ENCODE data around the gene ADGRD1. TPM values are rescaled to one million over a fixed set of nuclear protein-coding genes. Genes with fewer than 3 reads are reported as not detected.
A peak's percentile ranks its signal among the peaks of the same experiment; 100 is the strongest.
"Not testable (repeated sequence)": the region's sequence is repeated elsewhere in the genome, so short reads cannot be mapped to it uniquely, and the experiment has no call there.

Gene ADGRD1
- total RNA-seq, 1 donor from 2014 or later: 99.5 TPM

DNA sequence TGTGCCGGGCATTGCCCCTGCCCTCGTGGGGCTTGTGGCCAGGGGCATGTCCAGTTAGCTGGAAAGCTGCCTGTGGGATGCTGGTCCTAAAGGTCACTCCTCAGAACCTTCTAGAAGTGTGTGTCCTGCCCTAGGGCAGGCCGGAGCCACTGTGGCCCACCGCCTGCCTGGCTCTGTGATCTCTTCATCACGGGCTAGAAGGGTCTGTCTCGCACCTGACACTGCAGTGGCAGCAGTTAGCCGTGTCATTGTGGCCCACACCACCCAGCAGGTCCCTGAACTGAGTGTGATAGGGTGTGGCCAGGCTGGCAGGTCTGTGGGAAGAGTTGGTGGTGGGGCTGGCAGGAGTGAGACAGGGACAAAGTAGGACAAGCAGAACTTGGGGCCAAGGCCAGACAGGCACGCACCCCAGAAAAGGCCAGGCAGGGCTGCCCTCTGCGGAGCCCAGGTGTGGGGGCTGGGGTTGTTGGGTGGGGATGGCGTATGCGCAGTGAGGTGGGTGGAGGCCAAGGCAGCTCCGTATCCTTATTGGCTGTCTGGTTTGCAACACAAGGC lies 41.2 kb downstream of the ADGRD1 start:
- intact Hi-C loops (cut with micrococcal nuclease): no loop called here
- Histone ChIP-seq H3K27me3 (ENCODE audit: low read depth) (no peaks in the 10 kb centered on the region), H3K9me3 (replicated peaks) (no peaks in the 10 kb centered on the region), H3K27ac (replicated peaks) (no peak overlapping the region), H3K4me1 (peaks cover 7% of the 10 kb centered on the region), H3K4me3 (no peak overlapping the region), H3K36me3 (peaks cover 55% of the 10 kb centered on the region)
- TF ChIP-seq, protein P1, sequence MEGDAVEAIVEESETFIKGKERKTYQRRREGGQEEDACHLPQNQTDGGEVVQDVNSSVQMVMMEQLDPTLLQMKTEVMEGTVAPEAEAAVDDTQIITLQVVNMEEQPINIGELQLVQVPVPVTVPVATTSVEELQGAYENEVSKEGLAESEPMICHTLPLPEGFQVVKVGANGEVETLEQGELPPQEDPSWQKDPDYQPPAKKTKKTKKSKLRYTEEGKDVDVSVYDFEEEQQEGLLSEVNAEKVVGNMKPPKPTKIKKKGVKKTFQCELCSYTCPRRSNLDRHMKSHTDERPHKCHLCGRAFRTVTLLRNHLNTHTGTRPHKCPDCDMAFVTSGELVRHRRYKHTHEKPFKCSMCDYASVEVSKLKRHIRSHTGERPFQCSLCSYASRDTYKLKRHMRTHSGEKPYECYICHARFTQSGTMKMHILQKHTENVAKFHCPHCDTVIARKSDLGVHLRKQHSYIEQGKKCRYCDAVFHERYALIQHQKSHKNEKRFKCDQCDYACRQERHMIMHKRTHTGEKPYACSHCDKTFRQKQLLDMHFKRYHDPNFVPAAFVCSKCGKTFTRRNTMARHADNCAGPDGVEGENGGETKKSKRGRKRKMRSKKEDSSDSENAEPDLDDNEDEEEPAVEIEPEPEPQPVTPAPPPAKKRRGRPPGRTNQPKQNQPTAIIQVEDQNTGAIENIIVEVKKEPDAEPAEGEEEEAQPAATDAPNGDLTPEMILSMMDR (IDR thresholded peaks at IDR 0.05; ENCODE audit: borderline replicate concordance): no peak
- DNase-seq: peak; percentile 7

DNA sequence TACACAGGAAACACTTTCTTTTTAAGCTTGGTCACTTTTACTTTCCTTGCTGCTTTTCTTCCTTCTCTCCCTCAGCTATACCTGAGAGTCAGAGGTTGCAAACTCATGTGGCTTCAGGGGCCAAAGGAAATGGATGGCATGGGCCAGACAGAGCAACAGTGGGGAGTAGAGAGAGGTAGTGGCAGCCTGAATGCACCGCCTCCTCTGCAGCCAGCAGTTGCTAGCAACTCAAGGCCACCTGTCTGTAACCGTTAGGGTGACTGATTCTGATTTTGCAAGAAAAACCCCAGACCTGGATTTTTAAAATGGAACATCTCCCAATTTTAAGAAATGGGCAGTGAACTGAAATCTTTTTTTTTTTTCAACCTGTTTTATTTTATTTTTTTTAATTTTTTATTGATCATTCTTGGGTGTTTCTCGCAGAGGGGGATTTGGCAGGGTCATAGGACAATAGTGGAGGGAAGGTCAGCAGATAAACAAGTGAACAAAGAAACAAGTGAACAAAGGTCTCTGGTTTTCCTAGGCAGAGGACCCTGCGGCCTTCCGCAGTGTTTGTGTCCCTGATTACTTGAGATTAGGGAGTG lies 41.8 kb downstream of the ADGRD1 start:
- peaks cover 61% of the 10 kb centered on the region for H3K36me3 ChIP-seq
- H3K4me1 ChIP-seq; H3K9me3 ChIP-seq (replicated peaks); H3K4me3 ChIP-seq; intact Hi-C loops (cut with micrococcal nuclease); H3K27ac ChIP-seq (replicated peaks); H3K27me3 ChIP-seq (ENCODE audit: low read depth); DNase-seq: not testable (repeated sequence)

DNA sequence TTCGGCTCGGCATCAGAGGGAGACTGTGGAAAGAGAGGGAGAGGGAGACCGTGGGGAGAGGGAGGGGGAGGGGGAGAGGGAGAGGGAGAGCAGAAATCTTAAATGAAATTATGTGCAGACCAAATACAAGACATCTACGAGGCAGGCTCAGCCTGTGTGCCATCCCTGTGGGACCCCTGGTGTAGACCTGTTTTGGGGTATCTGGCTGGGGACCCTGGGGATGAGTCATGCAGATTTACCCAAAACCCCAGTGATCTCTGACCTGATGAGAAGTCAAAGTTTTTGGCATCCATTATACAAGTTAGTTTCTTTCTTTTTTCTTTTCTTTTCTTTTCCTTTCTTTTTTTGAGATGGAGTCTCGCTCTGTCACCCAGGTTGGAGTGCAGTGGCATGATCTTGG lies 44.4 kb downstream of the ADGRD1 start:
- H3K27ac ChIP-seq (replicated peaks): no peak overlapping the region

DNA sequence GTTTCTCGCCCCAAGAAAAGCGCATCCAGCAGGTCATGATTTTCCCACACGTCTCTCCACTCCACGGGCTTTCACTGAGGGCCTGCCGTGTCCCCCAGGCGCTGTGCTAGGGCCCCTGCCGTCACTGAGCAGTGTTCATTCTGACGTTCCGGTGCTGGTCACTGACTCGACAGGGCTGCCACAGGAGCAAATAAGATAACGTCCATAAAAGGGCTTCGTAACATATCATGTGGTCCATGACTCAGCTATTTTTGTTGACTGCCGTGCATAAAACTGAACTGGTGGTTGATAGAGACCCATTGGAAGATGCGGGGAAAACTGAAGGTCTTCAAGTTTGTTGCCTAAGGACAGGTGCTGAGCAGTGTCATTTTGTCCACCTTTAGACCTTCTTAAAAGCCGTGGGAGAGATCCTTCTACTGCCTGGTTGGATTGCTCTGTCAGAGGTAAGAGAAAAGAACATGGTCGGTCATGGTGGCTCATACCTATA lies 46.3 kb downstream of the ADGRD1 start:
- Histone ChIP-seq H3K27ac (replicated peaks) (peak overlapping the region; percentile 44), H3K36me3 (peaks cover 63% of the 10 kb centered on the region), H3K4me3 (no peak overlapping the region), H3K27me3 (ENCODE audit: low read depth) (no peaks in the 10 kb centered on the region), H3K4me1 (peaks cover 44% of the 10 kb centered on the region), H3K9me3 (replicated peaks) (no peaks in the 10 kb centered on the region)
- TF ChIP-seq, protein P1 (IDR thresholded peaks at IDR 0.05; ENCODE audit: borderline replicate concordance): no peak
- intact Hi-C loops (cut with micrococcal nuclease): no loop called here
- DNase-seq: no peak

More for the DNA sequence above, 44.4 kb downstream of the ADGRD1 start:
- DNase-seq: no peak
- Histone ChIP-seq H3K27me3 (ENCODE audit: low read depth) (no peaks in the 10 kb centered on the region), H3K4me3 (no peak overlapping the region), H3K36me3 (peaks cover 64% of the 10 kb centered on the region), H3K9me3 (replicated peaks) (no peaks in the 10 kb centered on the region), H3K4me1 (peaks cover 25% of the 10 kb centered on the region)
- TF ChIP-seq, protein P1 (IDR thresholded peaks at IDR 0.05; ENCODE audit: borderline replicate concordance): no peak
- intact Hi-C loops (cut with micrococcal nuclease): no loop called here

DNA sequence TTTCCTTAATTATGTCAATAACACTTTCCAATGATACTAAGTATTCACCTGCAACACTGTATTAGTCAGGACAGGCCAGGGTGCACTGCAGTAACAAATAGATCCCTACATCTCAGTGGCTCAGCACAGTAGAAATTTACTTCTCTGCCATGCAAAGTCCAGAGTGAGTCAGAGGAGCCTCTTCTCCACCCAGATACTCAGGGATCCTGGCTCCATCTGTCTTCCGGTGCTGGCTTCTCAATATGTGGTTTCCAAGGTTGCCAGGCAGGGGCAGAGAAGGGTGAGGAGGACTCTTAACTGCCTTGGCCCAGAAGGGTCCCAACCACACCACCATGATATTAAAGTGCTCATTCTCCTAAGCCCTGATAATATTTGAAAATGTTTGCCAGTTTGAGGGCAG lies 47.8 kb downstream of the ADGRD1 start:
- Histone ChIP-seq H3K9me3 (replicated peaks) (no peaks in the 10 kb centered on the region), H3K4me1 (peaks cover 58% of the 10 kb centered on the region), H3K27me3 (ENCODE audit: low read depth) (no peaks in the 10 kb centered on the region), H3K4me3 (no peak overlapping the region), H3K27ac (replicated peaks) (peak overlapping the region; percentile 84), H3K36me3 (peaks cover 72% of the 10 kb centered on the region)
- TF ChIP-seq, protein P1 (IDR thresholded peaks at IDR 0.05; ENCODE audit: borderline replicate concordance): no peak
- DNase-seq: no peak
- intact Hi-C loops (cut with micrococcal nuclease): no loop called here

DNA sequence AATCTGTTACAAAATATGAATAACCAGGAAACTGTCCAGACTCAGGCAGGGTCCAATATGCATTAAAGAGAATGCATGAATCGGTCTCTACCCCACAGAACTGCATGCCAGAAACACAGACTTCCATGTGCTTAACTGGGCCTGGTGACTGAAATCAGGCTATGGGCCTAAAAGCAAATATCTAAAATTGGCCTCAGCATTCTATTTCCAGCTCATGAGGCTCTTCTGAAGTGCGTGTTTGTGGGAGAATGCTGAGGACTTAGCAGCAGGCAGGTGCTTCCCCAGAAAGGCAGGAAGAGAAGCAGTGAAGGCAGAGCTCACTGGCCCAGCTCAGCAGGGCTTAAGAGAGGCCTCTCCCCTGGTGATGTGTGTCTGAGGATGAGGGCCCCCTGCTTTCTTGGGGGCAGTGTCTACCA lies 48.5 kb downstream of the ADGRD1 start:
- H3K27ac ChIP-seq (replicated peaks): peak overlapping the region; percentile 84
- peaks cover 65% of the 10 kb centered on the region for H3K4me1 ChIP-seq
- DNase-seq: no peak
- intact Hi-C loops (cut with micrococcal nuclease): no loop called here
- TF ChIP-seq, protein P1 (IDR thresholded peaks at IDR 0.05; ENCODE audit: borderline replicate concordance): no peak
- H3K36me3 ChIP-seq: peaks cover 74% of the 10 kb centered on the region
- no peaks in the 10 kb centered on the region for H3K9me3 ChIP-seq (replicated peaks)
- H3K4me3 ChIP-seq: peak overlapping the region; percentile 23
- H3K27me3 ChIP-seq (ENCODE audit: low read depth): no peaks in the 10 kb centered on the region

All from left ventricle myocardium inferior (tissue), 1 donor.